HCT116 (cell line): Measurements from ENCODE around the gene IL1F10.

ENCODE experiments used
- EGR1 ChIP-seq: IDR thresholded peaks from 2 replicates; pipeline ENCODE4 v1.6.1; 2012; ENCODE audit warnings: low read depth
- EZH2 ChIP-seq: fragments of 200-600 bp; sonication (generic); IDR thresholded peaks from 2 replicates; pipeline ENCODE4 v1.6.1; 2017; ENCODE audit warnings: antibody characterized with exemption, mixed run types
- EZH2phosphoT487 ChIP-seq: fragments of 200-600 bp; IDR thresholded peaks from 2 replicates; pipeline ENCODE4 v1.6.1; 2018; ENCODE audit warnings: antibody characterized with exemption, borderline replicate concordance
- FOSL1 ChIP-seq: IDR thresholded peaks from 2 replicates; pipeline ENCODE4 v1.6.1; 2012; ENCODE audit warnings: low read depth
- POLR2A ChIP-seq: IDR thresholded peaks from 2 replicates; pipeline ENCODE4 v1.7.0; 2011; ENCODE audit warnings: borderline replicate concordance; ENCODE audit not compliant: insufficient read depth, insufficient read length; ENCODE audit errors: extremely low read depth
- POLR2AphosphoS5 ChIP-seq: IDR thresholded peaks from 2 replicates; pipeline ENCODE4 v1.6.1; 2011; ENCODE audit warnings: mild to moderate bottlenecking, low read depth, low read length, moderate library complexity
- TF ChIP-seq, protein P1 (sequence below), 3 experiments: fragments of 200-600 bp in 1 of 3; sonication (generic) in 1 of 3; IDR thresholded peaks in 2 of 3; conservative IDR thresholded peaks in 1 of 3; 2 replicates each; pipeline ENCODE4 v1.5.1; 2012 to 2017; ENCODE audit warnings: low read depth in 2 of 3, low read length in 2 of 3, antibody characterized with exemption in 1 of 3, borderline replicate concordance in 1 of 3, control low read depth in 1 of 3, mild to moderate bottlenecking in 1 of 3, mixed read lengths in 1 of 3, mixed run types in 1 of 3, moderate library complexity in 1 of 3; ENCODE audit not compliant: insufficient read depth in 1 of 3

DNA sequence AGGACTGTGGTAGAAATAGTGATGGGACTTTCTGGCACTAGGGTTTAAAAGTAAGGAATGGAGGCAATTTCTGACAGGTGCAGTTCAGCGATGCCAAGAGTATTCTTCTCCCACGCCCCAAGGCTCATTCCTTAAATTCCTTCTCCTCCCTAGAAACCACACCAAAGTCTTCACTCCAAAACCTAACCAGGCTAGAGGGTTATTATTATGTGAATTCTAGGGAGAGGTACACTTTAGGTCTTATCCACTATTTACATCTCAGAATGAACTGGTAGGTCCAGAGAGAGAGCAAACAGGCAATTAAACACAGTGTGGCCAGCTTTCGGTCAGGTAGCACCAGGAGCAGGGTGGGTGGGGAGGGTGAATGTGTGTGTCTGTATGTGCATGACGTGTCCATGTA, 11.4 kb downstream of the IL1F10 start:
- TF ChIP-seq, protein P1, sequence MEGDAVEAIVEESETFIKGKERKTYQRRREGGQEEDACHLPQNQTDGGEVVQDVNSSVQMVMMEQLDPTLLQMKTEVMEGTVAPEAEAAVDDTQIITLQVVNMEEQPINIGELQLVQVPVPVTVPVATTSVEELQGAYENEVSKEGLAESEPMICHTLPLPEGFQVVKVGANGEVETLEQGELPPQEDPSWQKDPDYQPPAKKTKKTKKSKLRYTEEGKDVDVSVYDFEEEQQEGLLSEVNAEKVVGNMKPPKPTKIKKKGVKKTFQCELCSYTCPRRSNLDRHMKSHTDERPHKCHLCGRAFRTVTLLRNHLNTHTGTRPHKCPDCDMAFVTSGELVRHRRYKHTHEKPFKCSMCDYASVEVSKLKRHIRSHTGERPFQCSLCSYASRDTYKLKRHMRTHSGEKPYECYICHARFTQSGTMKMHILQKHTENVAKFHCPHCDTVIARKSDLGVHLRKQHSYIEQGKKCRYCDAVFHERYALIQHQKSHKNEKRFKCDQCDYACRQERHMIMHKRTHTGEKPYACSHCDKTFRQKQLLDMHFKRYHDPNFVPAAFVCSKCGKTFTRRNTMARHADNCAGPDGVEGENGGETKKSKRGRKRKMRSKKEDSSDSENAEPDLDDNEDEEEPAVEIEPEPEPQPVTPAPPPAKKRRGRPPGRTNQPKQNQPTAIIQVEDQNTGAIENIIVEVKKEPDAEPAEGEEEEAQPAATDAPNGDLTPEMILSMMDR (IDR thresholded peaks at IDR 0.05 in 2 of 3, conservative IDR thresholded peaks at IDR 0.05 in 1 of 3; ENCODE audit: borderline replicate concordance in 1 of 3, insufficient read depth in 1 of 3, low read depth in 2 of 3, low read length in 2 of 3) = no peak
- no peak for TF ChIP-seq POLR2A
- no peak for TF ChIP-seq FOSL1
- no peak for TF ChIP-seq EGR1
- no peak for TF ChIP-seq EZH2
- TF ChIP-seq EZH2phosphoT487 = no peak
- TF ChIP-seq POLR2AphosphoS5 = no peak
